ENCODE results near the gene ATP1A1. TPM values are rescaled to one million over a fixed set of nuclear protein-coding genes. Genes with fewer than 3 reads are reported as not detected.

The ATP1A1 gene
- total RNA-seq, 1 donor from 2014 or later = 196 TPM

DNA sequence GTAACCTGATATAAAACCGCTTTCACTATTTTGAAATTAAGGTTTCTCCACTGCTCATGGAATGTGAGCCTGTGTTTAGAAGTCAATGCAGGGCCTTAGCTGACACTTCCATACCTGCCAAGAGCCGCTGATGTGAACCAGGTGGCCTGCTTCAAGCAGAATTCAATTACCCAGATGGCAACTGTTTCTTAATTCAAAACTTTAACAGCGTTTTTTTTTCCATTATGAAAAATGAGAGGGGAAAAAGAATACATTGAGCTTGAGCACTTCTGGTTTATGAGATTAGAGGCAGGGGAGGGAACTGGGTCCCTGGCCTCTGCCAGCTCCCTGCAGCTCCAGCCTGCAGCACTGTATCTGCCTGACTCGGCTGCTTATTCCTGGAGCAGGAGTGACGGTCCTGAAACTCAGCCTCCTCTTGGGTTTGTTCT, 7.7 kb upstream of the ATP1A1 start:
- no peak for DNase-seq (ENCODE audit: low spot score)
- no peaks in the 10 kb centered on the region for H3K4me1 Mint-ChIP-seq (ENCODE audit: low read depth)
- no peak overlapping the region for H3K27ac Mint-ChIP-seq
- H3K36me3 Mint-ChIP-seq (ENCODE audit: low read depth) = no peaks in the 10 kb centered on the region
- intact Hi-C loops (cut with micrococcal nuclease) = no loop called here
- H3K4me3 Mint-ChIP-seq (ENCODE audit: low read depth) = no peak overlapping the region
- H3K27me3 Mint-ChIP-seq (ENCODE audit: low read depth) = peaks cover 31% of the 10 kb centered on the region
- no peaks in the 10 kb centered on the region for H3K9me3 Mint-ChIP-seq

DNA sequence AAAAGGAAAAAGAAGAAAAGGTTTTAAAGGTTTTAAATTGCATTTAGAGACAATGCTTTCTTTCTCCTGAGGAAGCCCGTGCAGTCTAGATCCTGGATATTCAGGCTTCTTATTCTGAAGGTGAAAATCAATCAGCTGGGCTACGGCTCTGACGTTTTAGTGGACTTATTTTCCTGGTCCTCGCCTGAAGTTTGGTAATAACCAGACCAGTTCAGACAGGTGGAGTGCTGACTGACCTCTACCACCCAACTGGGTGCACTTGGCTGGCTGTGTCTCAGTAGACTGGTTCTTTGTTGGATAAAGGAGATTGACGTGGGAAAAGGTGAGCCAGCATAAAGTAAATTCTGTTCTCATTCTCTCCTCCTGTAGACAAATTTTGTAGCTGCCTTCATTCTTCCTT, 7.2 kb upstream of the ATP1A1 start:
- no peaks in the 10 kb centered on the region for H3K4me1 Mint-ChIP-seq (ENCODE audit: low read depth)
- H3K4me3 Mint-ChIP-seq (ENCODE audit: low read depth) = no peak overlapping the region
- H3K36me3 Mint-ChIP-seq (ENCODE audit: low read depth) = no peaks in the 10 kb centered on the region
- intact Hi-C loops (cut with micrococcal nuclease) = no loop called here
- H3K27me3 Mint-ChIP-seq (ENCODE audit: low read depth) = peaks cover 35% of the 10 kb centered on the region
- no peak for DNase-seq (ENCODE audit: low spot score)
- no peaks in the 10 kb centered on the region for H3K9me3 Mint-ChIP-seq
- no peak overlapping the region for H3K27ac Mint-ChIP-seq

DNA sequence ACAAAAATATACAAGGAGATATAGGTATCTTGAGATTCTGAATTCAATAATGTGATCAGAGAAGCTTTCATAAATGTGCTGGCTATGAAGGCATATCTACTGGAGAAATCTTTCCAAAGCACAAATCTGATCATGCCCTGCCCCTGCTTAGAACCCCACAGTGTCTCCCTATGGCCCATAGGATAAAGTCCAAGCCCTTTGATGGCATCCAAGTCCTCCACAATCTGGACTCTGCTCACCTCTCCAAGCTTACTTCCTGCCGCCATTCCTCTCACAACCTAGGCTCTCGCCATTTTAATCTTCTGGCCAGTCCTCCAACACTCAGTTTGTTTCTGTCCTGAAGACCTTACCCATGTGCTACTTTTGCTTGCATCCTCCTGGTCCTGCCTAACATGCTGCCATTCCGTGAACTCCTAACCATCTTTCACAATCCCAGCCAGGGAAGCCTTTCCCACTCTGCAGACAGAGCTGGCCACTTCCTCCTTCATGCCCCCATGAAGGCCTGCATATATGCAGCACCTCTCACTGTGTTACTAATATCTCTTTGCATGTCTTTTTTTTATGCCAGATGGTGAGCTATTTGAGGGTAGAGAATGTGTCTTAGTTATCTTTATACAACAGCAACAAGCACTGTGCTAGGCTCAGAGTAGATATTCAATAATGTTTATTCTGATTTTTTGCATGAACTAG, 5.6 kb upstream of the ATP1A1 start:
- no peak for DNase-seq (ENCODE audit: low spot score)
- Mint-ChIP-seq H3K27me3 (ENCODE audit: low read depth) (peaks cover 39% of the 10 kb centered on the region), H3K9me3 (no peaks in the 10 kb centered on the region), H3K4me1 (ENCODE audit: low read depth) (no peaks in the 10 kb centered on the region), H3K27ac (no peak overlapping the region), H3K4me3 (ENCODE audit: low read depth) (no peak overlapping the region), H3K36me3 (ENCODE audit: low read depth) (no peaks in the 10 kb centered on the region)
- intact Hi-C loops (cut with micrococcal nuclease) = no loop called here

DNA sequence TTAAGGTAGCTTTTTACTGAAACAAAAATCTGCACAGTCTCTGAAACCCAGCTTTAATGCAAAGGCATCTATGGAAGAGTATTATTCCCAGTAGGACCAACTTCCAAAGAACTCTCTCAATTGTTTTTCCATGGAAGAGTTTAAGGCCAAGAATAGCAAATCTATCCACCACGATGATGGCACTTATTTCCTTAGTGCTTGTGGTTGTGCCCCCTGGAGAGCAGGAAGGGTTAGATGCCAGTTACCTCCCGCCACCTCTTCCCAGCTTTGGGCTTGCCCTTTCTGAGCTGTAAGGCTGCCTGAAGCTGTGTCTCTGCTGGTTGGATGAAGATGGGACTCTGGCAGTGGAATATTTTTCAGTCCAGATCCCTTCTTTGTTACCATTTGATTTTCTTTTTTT, 4.8 kb upstream of the ATP1A1 start:
- Mint-ChIP-seq H3K4me1 (ENCODE audit: low read depth) (no peaks in the 10 kb centered on the region), H3K27me3 (ENCODE audit: low read depth) (peaks cover 39% of the 10 kb centered on the region), H3K36me3 (ENCODE audit: low read depth) (no peaks in the 10 kb centered on the region), H3K4me3 (ENCODE audit: low read depth) (no peak overlapping the region), H3K27ac (no peak overlapping the region), H3K9me3 (no peaks in the 10 kb centered on the region)
- intact Hi-C loops (cut with micrococcal nuclease) = no loop called here
- no peak for DNase-seq (ENCODE audit: low spot score)

DNA sequence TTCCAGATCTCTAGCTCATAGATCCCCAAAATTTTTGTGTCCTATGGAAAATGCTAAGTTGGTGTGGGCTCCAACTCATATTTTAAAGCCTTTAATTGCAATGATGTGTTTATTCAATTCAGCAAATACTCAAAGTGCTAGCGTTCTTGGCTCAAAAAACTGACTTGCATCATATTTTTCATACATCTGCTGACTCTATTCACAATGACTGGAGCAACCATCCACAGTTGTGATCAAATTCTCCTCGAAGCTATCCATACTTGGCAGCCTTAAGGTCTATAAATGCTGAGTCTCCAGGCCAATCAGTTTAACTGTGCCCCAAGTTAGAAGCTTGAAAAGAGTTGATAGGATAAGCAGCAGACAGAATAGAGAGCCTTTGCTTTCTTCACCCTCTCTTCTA, 2.9 kb upstream of the ATP1A1 start:
- H3K9me3 Mint-ChIP-seq = no peaks in the 10 kb centered on the region
- no peak overlapping the region for H3K27ac Mint-ChIP-seq
- H3K4me1 Mint-ChIP-seq (ENCODE audit: low read depth) = peaks cover 8% of the 10 kb centered on the region
- H3K4me3 Mint-ChIP-seq (ENCODE audit: low read depth) = no peak overlapping the region
- DNase-seq (ENCODE audit: low spot score) = no peak
- intact Hi-C loops (cut with micrococcal nuclease) = loop anchor here (5.0 to 10.0 kb wide), 5 partner anchors 218 to 1557 kb away; partner anchors contain the start of genes GDAP2, TENT5C and WDR3
- peaks cover 5% of the 10 kb centered on the region for H3K36me3 Mint-ChIP-seq (ENCODE audit: low read depth)
- peaks cover 39% of the 10 kb centered on the region for H3K27me3 Mint-ChIP-seq (ENCODE audit: low read depth)

DNA sequence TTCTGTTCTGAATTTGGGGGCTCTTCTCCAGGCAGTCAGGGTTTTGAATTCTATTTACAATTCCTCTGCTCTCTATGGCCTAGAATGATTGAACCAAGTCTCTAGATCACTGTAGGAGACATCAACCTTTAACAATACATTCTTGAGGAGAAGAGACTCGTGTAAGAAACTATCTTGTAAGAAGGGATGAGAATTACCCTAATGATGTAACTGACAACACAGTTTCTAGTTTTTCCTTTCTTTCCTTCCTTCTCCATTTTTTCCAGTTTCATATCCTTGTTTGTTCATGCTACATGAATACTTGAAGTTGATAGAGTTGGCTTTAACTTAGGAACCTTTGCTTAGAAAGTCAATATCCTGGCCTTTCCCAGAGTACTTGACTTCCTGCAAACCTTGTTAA, 1.3 kb upstream of the ATP1A1 start:
- H3K27ac Mint-ChIP-seq = no peak overlapping the region
- no peak for DNase-seq (ENCODE audit: low spot score)

DNA sequence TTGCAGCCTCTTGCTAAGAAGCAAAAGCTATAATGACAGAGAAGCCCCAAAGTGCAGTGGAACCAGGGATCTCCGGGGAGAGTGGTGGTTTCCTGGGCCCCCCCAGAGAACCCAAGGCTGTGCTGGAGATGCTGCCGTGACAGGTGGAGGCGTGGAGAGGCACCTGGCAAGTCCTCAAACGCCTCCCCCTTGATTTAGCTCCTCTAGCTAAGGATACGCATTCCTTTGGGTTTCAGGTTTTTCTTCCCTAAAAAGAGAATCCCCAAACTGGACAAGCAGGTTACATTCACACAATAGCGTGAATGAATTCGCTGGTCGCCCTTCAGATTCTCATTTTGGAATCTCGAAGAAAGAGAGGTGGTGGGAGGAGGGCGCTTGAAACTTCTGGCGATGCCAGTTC, 853 bp upstream of the ATP1A1 start:
- peaks cover 17% of the 10 kb centered on the region for H3K36me3 Mint-ChIP-seq (ENCODE audit: low read depth)
- peaks cover 32% of the 10 kb centered on the region for H3K27me3 Mint-ChIP-seq (ENCODE audit: low read depth)
- peak overlapping the region; percentile 47 for H3K27ac Mint-ChIP-seq
- intact Hi-C loops (cut with micrococcal nuclease) = loop anchor here (5.0 to 10.0 kb wide), 5 partner anchors 220 to 1555 kb away; partner anchors contain the start of genes GDAP2, TENT5C and WDR3
- DNase-seq (ENCODE audit: low spot score) = no peak
- peak overlapping the region; percentile 74 for H3K4me3 Mint-ChIP-seq (ENCODE audit: low read depth)
- H3K4me1 Mint-ChIP-seq (ENCODE audit: low read depth) = peaks cover 27% of the 10 kb centered on the region
- no peaks in the 10 kb centered on the region for H3K9me3 Mint-ChIP-seq

More for the DNA sequence above, 1.3 kb upstream of the ATP1A1 start:
- H3K4me3 Mint-ChIP-seq (ENCODE audit: low read depth) = peak overlapping the region; percentile 74
- peaks cover 24% of the 10 kb centered on the region for H3K4me1 Mint-ChIP-seq (ENCODE audit: low read depth)
- peaks cover 35% of the 10 kb centered on the region for H3K27me3 Mint-ChIP-seq (ENCODE audit: low read depth)
- H3K36me3 Mint-ChIP-seq (ENCODE audit: low read depth) = peaks cover 17% of the 10 kb centered on the region
- no peaks in the 10 kb centered on the region for H3K9me3 Mint-ChIP-seq
- intact Hi-C loops (cut with micrococcal nuclease) = loop anchor here (5.0 to 10.0 kb wide), 5 partner anchors 219 to 1556 kb away; partner anchors contain the start of genes GDAP2, TENT5C and WDR3

DNA sequence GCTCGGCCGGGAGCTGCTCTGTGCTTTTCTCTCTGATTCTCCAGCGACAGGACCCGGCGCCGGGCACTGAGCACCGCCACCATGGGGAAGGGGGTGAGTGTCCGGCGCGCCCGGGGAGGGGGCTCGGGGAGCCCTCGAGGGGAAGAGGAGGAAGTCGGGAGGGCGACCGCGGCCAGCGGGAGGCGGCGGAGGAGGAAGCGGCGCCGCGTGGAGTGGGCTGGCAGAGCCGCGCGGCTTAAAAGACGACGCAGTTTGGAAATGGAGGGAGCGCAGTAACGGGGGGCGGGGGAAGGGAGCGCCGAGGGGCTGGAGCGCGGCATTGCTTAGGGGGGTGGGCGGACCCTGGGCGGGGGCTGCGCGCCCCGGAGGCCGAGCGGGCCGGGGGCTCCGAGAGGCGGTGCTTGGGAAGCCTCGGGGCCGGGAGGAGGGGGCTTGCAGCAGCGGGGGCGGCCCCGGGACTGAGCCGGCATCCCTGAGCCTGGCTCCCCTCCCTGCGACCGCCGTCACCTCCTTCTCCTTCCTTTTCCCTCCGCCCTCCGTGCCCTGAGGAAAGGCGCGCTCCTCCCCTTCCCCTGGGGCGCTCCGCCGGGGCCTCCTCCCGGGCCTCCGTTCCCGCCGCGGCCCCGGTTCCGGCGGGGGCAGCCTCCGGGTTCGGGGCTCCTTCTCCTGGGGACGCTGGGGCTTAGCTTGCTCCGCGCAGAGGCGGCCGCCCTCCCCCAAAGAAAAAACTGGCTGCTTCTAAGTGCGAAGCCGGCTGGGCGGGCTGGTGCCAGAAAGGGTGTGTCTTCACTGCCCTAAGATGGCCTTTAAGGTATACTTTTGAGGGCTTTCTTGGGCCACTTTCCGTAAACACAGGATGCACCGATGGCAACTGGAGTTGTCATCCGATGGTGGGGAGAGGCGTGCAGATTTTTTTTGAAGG, 648 bp downstream of the ATP1A1 start:
- peaks cover 23% of the 10 kb centered on the region for H3K27me3 Mint-ChIP-seq (ENCODE audit: low read depth)
- H3K27ac Mint-ChIP-seq = peak overlapping the region; percentile 87
- peak overlapping the region; percentile 95 for H3K4me3 Mint-ChIP-seq (ENCODE audit: low read depth)
- H3K36me3 Mint-ChIP-seq (ENCODE audit: low read depth) = peaks cover 22% of the 10 kb centered on the region
- peaks cover 41% of the 10 kb centered on the region for H3K4me1 Mint-ChIP-seq (ENCODE audit: low read depth)
- H3K9me3 Mint-ChIP-seq = no peaks in the 10 kb centered on the region
- DNase-seq (ENCODE audit: low spot score) = peak; percentile 59
- intact Hi-C loops (cut with micrococcal nuclease) = loop anchor here (1.0 to 10.0 kb wide), 6 partner anchors 221 to 1554 kb away; partner anchors contain the start of genes GDAP2, TENT5C, TTF2 and WDR3

DNA sequence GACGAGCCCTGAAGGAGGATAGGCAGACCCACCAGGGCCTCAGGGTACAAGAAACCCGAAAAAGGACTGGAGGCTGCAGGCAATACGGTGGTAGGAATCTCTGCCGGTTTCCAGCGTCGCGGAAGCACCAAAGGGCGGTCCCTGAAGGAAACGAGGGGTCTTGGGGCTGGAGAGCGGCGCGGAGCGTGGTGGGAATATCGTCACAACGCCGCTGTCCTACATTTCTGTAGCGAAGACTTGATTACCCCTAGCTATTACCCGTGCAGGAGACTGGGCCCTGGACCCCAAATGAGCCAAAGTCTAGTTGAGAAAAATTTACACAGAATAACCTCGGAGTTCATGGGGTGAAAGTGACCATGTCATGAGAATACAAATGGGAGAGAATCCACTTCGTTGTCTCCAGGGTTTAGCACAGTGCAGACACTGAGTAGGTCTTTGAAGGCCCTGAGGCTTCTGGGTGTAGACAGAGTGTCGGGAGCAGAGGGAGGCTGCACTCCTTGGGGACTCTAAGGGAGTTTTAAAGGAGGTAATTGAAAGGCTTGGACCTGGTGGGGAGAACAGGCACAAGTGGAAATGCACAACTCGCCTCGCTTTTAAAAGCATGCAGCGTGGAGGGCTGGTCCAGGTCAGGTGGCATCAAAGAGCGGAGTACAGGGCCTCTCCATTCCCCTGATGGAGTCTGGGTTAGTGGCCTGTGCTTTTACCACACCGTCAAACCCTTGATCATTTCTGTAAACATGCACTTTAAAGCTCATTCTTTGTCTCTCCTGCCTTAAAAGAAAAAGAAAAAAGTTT, 1.5 kb downstream of the ATP1A1 start:
- Mint-ChIP-seq H3K27ac (peak overlapping the region; percentile 87), H3K9me3 (no peaks in the 10 kb centered on the region), H3K36me3 (ENCODE audit: low read depth) (peaks cover 28% of the 10 kb centered on the region), H3K4me1 (ENCODE audit: low read depth) (peaks cover 48% of the 10 kb centered on the region), H3K4me3 (ENCODE audit: low read depth) (peak overlapping the region; percentile 95), H3K27me3 (ENCODE audit: low read depth) (peaks cover 23% of the 10 kb centered on the region)
- DNase-seq (ENCODE audit: low spot score) = no peak
- intact Hi-C loops (cut with micrococcal nuclease) = loop anchor here (5.0 to 10.0 kb wide), 11 partner anchors 63 to 1553 kb away; partner anchors contain the start of genes CD101, GDAP2, TENT5C and WDR3

DNA sequence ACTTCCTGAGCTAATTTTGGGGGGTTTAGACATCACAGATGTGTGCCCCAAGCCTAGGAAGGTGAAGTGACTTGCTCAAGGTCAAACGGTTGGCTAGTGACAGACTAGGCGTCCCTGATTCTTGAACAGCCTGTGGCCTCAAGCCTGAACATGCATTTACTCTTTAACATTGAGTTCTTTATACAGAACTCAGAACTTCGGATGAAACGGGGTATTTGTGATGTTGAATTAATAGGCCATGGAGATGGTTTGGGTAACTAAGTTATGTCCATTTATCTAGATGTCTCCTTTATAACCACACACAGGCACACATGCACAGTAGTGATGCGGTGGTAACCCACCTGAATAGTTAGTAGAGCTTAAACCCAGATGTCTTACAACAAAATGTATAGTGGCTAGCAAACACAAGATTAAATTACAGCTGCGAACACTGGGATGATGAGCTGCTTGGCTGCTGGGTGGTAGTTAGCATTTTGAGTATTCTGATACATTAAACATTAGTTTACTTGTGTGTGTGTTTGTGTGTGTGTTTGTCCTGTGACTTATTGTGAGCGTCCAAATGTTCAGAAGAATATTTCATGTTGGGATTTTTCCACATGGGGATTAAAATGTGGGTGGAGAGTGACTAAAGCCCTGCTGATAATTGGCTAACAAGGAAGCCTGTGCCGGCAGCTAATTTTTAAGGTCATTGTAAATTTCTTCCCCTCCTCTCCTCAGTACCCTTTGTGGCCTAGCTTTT, 2.3 kb downstream of the ATP1A1 start:
- Mint-ChIP-seq H3K27ac (peak overlapping the region; percentile 87), H3K9me3 (no peaks in the 10 kb centered on the region), H3K36me3 (ENCODE audit: low read depth) (peaks cover 28% of the 10 kb centered on the region), H3K4me1 (ENCODE audit: low read depth) (peaks cover 48% of the 10 kb centered on the region), H3K27me3 (ENCODE audit: low read depth) (peaks cover 15% of the 10 kb centered on the region), H3K4me3 (ENCODE audit: low read depth) (peak overlapping the region; percentile 95)
- DNase-seq (ENCODE audit: low spot score) = no peak
- intact Hi-C loops (cut with micrococcal nuclease) = loop anchor here (5.0 to 10.0 kb wide), 9 partner anchors 62 to 1289 kb away; partner anchors contain the start of genes CD101 and TENT5C

DNA sequence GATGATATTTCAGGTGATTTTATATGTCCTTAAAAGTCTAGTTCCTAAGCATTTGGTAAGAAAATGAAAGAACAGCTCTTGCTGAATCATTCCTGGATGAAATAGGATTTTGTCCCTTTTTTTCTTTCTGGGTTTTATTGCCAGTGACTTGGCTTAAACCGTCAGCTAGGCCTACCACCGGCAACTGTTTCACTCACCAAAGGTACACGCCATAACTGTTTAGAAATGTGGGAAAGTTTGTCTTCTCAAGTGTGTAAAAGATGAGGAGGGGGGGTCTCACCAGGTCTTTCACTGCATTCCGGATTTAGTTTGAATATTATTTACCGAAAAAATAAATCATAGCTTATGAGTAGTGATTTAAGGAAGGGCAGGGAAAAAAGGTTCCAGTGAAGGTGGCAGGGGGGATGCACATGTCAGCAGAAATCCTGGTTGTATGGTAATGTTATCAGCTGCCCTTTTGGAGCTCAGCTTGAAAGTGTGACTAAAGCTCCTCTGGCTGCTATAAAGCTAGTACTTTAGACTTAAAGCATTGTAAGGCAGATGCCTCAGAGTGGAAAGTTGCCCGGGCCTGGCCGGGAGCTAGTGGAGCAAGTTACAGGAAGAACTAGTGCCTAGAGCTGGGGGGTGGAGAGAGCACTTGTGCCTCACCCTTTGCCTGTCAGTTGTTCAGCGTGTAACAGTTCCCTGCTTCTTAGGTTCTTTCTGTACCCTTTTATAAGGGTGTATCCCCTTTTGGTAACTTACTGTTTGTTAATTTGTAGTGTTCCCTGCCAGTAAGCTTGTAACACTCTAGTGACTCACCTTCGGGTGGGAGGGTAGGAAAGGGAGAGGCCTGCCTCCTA, 3.1 kb downstream of the ATP1A1 start:
- peak overlapping the region; percentile 95 for H3K4me3 Mint-ChIP-seq (ENCODE audit: low read depth)
- H3K27me3 Mint-ChIP-seq (ENCODE audit: low read depth) = peaks cover 8% of the 10 kb centered on the region
- H3K9me3 Mint-ChIP-seq = no peaks in the 10 kb centered on the region
- H3K36me3 Mint-ChIP-seq (ENCODE audit: low read depth) = peaks cover 28% of the 10 kb centered on the region
- no peak for DNase-seq (ENCODE audit: low spot score)
- intact Hi-C loops (cut with micrococcal nuclease) = loop anchor here (5.0 to 10.0 kb wide), 9 partner anchors 61 to 1289 kb away; partner anchors contain the start of genes CD101 and TENT5C
- peaks cover 54% of the 10 kb centered on the region for H3K4me1 Mint-ChIP-seq (ENCODE audit: low read depth)
- peak overlapping the region; percentile 87 for H3K27ac Mint-ChIP-seq
